ENCODE measurements around the gene NIM1K. TPM values are rescaled to one million over a fixed set of nuclear protein-coding genes. Genes with fewer than 3 reads are reported as not detected.

NIM1K gene
- total and polyA plus RNA-seq, 10 of the 15 experiments (the other 5 are each of a cell fraction or from before 2014, with no cell fraction given): 0.27 to 1.7 (median 0.66) TPM

DNA sequence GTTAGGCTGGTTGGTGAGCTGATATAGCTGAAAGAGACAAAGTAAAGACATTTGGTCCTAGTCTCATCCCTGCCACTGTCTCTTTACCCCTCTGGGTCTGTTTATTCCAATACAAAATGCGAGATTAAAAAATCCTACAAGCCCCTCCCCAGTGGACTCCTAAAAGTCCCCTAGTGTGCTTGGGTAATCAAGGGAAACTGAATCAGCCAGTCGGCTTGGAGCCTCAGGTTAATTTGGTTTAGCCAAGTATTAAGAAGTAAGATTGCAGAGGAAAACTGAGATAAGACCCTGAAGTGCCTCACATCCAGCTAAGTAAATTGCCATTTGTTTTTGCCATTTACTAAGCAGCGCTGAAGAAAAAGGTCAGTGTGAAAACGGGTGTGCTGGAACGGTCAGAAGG lies 10.4 kb downstream of the NIM1K start:
- CTCF ChIA-PET: interaction anchor here (1.4 to 1.7 kb wide), 2 partner anchors 95 to 103 kb away, joined by 6 read pairs; no protein-coding TSS in a partner anchor
- no peak overlapping the region for H3K9ac ChIP-seq (ENCODE audit: control insufficient read depth, insufficient read depth, low read length)
- no peaks in the 10 kb centered on the region; the same call in 2 of the 3 replicates for H3K9me3 ChIP-seq (replicated peaks; ENCODE audit: control insufficient read depth, insufficient read depth, low read length)
- H3K4me1 ChIP-seq (ENCODE audit: control insufficient read depth, insufficient read depth, low read length): peaks cover 8% of the 10 kb centered on the region; the same call in 1 of the 2 replicates
- H3K27me3 ChIP-seq (replicated peaks in 1 of 2; ENCODE audit: control insufficient read depth in 2 of 2, insufficient read depth in 2 of 2, low read length in 1 of 2): no peaks in the 10 kb centered on the region
- SMC1A ChIA-PET (ENCODE audit: uncharacterized antibody, unreplicated experiment): interaction anchor here (0.7 to 1.6 kb wide), 5 partner anchors 10 to 110 kb away, joined by 3 to 6 read pairs (median 3); partner anchors contain the start of gene NIM1K
- no peaks in the 10 kb centered on the region for H3K36me3 ChIP-seq (ENCODE audit: control insufficient read depth in 2 of 2, insufficient read depth in 2 of 2, low read length in 1 of 2)
- no peak for FAIRE-seq
- peak overlapping the region; percentile 42; the same call in 1 of the 2 replicates for H3K4me2 ChIP-seq (ENCODE audit: control insufficient read depth, insufficient read depth)
- H3K4me3 ChIP-seq: no peak overlapping the region
- BruUV-seq (replicated peaks): no TSS peak
- in situ Hi-C loops (cut with MboI): no loop called here
- ATAC-seq: peak; percentile 75
- no peaks in the 10 kb centered on the region for H3K79me2 ChIP-seq (ENCODE audit: control insufficient read depth, insufficient read depth, low read length)
- H3K27ac ChIP-seq (ENCODE audit: control insufficient read depth, insufficient read depth): peak overlapping the region; percentile 48
- intact Hi-C loops (cut with micrococcal nuclease; ENCODE audit: unreplicated experiment): no loop called here
- POLR2A ChIA-PET: interaction anchor here (0.6 to 0.7 kb wide), 3 partner anchors 102 to 159 kb away, joined by 3 to 6 read pairs (median 5); no protein-coding TSS in a partner anchor
- RAD21 ChIA-PET (ENCODE audit: unreplicated experiment): interaction anchor here (0.9 to 1.3 kb wide), 2 partner anchors 81 to 101 kb away, joined by 3 to 4 read pairs; no protein-coding TSS in a partner anchor
- 51% methylated on average over 5 of the region's 5 CpGs for WGBS (ENCODE audit: insufficient coverage, insufficient replicate concordance, low lambda C conversion rate, missing lambda C conversion rate)
- no peaks in the 10 kb centered on the region for H4K20me1 ChIP-seq (ENCODE audit: control insufficient read depth, insufficient read depth)
- no peak for DNase-seq (ENCODE audit: low read depth, low spot score)
- peak overlapping the region; percentile 44 for H2AFZ ChIP-seq (ENCODE audit: control insufficient read depth, low read depth, low read length)
- TF ChIP-seq TARDBP (IDR thresholded peaks at IDR 0.05; ENCODE audit: borderline replicate concordance): no peak
- TF ChIP-seq MTA2 (IDR thresholded peaks at IDR 0.05; ENCODE audit: low read depth): no peak
- TF ChIP-seq ZZZ3 (IDR thresholded peaks at IDR 0.05; ENCODE audit: control insufficient read depth, insufficient read length, low read depth): no peak
- TF ChIP-seq BHLHE40 (IDR thresholded peaks at IDR 0.05; ENCODE audit: borderline replicate concordance in 1 of 2, low read depth in 2 of 2, low read length in 1 of 2): no peak
- TF ChIP-seq FOXK2 (IDR thresholded peaks at IDR 0.05): no peak
- no peak for TF ChIP-seq EGR1 (IDR thresholded peaks at IDR 0.05; ENCODE audit: borderline replicate concordance in 1 of 2, low read depth in 2 of 2, low read length in 2 of 2)
- no peak for TF ChIP-seq YY1 (IDR thresholded peaks at IDR 0.05; ENCODE audit: low read depth, low read length)
- TF ChIP-seq, protein P1, sequence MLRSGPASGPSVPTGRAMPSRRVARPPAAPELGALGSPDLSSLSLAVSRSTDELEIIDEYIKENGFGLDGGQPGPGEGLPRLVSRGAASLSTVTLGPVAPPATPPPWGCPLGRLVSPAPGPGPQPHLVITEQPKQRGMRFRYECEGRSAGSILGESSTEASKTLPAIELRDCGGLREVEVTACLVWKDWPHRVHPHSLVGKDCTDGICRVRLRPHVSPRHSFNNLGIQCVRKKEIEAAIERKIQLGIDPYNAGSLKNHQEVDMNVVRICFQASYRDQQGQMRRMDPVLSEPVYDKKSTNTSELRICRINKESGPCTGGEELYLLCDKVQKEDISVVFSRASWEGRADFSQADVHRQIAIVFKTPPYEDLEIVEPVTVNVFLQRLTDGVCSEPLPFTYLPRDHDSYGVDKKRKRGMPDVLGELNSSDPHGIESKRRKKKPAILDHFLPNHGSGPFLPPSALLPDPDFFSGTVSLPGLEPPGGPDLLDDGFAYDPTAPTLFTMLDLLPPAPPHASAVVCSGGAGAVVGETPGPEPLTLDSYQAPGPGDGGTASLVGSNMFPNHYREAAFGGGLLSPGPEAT (IDR thresholded peaks at IDR 0.05; ENCODE audit: low read depth): no peak
- no peak for TF ChIP-seq STAT3 (IDR thresholded peaks at IDR 0.05; ENCODE audit: low read depth, low read length)
- no peak for TF ChIP-seq TAF1 (IDR thresholded peaks at IDR 0.05; ENCODE audit: borderline replicate concordance, low read depth, low read length)
- TF ChIP-seq RAD51 (IDR thresholded peaks at IDR 0.05): no peak
- TF ChIP-seq, protein P2, sequence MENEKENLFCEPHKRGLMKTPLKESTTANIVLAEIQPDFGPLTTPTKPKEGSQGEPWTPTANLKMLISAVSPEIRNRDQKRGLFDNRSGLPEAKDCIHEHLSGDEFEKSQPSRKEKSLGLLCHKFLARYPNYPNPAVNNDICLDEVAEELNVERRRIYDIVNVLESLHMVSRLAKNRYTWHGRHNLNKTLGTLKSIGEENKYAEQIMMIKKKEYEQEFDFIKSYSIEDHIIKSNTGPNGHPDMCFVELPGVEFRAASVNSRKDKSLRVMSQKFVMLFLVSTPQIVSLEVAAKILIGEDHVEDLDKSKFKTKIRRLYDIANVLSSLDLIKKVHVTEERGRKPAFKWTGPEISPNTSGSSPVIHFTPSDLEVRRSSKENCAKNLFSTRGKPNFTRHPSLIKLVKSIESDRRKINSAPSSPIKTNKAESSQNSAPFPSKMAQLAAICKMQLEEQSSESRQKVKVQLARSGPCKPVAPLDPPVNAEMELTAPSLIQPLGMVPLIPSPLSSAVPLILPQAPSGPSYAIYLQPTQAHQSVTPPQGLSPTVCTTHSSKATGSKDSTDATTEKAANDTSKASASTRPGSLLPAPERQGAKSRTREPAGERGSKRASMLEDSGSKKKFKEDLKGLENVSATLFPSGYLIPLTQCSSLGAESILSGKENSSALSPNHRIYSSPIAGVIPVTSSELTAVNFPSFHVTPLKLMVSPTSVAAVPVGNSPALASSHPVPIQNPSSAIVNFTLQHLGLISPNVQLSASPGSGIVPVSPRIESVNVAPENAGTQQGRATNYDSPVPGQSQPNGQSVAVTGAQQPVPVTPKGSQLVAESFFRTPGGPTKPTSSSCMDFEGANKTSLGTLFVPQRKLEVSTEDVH (IDR thresholded peaks at IDR 0.05; ENCODE audit: low read depth, partially characterized antibody): no peak
- no peak for TF ChIP-seq SIN3A (IDR thresholded peaks at IDR 0.05; ENCODE audit: low read depth, low read length)
- no peak for TF ChIP-seq SP1 (IDR thresholded peaks at IDR 0.05; ENCODE audit: low read depth, low read length)
- TF ChIP-seq, protein P3, sequence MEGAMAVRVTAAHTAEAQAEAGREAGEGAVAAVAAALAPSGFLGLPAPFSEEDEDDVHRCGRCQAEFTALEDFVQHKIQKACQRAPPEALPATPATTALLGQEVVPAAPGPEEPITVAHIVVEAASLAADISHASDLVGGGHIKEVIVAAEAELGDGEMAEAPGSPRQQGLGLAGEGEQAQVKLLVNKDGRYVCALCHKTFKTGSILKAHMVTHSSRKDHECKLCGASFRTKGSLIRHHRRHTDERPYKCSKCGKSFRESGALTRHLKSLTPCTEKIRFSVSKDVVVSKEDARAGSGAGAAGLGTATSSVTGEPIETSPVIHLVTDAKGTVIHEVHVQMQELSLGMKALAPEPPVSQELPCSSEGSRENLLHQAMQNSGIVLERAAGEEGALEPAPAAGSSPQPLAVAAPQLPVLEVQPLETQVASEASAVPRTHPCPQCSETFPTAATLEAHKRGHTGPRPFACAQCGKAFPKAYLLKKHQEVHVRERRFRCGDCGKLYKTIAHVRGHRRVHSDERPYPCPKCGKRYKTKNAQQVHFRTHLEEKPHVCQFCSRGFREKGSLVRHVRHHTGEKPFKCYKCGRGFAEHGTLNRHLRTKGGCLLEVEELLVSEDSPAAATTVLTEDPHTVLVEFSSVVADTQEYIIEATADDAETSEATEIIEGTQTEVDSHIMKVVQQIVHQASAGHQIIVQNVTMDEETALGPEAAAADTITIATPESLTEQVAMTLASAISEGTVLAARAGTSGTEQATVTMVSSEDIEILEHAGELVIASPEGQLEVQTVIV (IDR thresholded peaks at IDR 0.05; ENCODE audit: borderline replicate concordance, partially characterized antibody): no peak
